GM18519 (cell line): ENCODE data around the gene HIVEP3.

Experiments used
- ATAC-seq: cut with Tn5 transposase; IDR thresholded peaks from one replicate; pipeline ENCODE4 v1.9.1; 2021; ENCODE audit warnings: mild to moderate bottlenecking, moderate library complexity; ENCODE audit not compliant: unreplicated experiment, low FRiP score

HIVEP3 gene

GRCh38 chr1:41661428-41662060, 257.2 kb downstream of the HIVEP3 start:
- ATAC-seq: peak; percentile 12

- no peak for ATAC-seq
Measured at GRCh38 chr1:41660570-41661427, 257.9 kb downstream of the HIVEP3 start.

DNA sequence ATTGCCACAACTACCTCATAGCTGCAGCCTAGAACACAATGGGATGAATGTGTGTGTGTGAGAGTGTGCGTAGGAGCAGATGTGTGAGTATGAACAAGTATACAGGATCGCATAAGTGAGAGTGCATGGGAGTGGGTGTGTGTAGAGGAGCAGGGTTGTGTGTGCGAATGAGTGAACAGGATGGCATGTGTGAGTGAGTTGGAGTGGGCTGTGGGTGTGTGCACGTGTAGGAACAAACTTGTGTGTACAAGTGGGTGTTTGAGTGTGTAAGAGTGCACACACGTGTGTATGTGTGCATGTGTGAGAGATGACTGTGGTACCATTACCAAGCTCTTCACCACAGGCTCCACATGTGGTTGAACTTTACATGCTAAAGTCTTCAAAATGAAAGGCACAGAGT, 258.8 kb downstream of the HIVEP3 start:
- ATAC-seq: no peak

- no peak for ATAC-seq
Measured at GRCh38 chr1:41659159-41659495, 259.6 kb downstream of the HIVEP3 start.

DNA sequence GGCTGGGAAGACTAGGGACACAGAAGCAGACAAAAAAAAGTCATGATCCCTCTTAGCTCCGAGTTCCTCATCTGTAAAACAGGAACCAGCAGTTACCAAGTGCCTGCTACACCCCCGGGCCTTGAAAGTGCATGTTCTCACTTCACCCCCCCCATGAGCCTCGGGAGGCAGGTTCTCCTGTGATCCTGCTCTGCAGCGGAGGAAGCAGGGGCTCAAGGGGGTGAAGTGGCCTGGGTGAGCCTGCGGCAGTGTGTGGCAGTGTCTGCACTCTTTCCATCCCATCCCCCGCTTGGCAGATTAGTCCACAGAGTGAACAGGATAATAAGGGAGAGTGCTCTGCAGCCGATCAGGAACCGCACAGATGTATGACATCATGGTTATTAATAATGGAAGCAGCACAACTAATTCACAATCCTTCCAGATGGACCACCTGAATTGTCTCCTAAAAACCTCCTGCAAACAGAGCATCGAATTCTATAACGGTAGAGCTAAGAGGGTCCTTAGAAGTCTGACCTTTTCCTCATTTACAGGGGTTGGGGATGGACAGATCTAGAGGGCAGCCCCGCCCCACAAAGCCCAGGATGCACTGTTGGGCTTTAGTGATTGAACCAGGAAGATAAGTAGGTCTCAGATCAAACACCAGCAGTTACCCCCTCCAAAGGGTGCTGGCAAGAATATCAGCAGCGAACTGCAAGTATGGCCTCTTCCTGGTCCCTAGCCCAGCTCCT, 260.1 kb downstream of the HIVEP3 start:
- ATAC-seq: no peak

DNA sequence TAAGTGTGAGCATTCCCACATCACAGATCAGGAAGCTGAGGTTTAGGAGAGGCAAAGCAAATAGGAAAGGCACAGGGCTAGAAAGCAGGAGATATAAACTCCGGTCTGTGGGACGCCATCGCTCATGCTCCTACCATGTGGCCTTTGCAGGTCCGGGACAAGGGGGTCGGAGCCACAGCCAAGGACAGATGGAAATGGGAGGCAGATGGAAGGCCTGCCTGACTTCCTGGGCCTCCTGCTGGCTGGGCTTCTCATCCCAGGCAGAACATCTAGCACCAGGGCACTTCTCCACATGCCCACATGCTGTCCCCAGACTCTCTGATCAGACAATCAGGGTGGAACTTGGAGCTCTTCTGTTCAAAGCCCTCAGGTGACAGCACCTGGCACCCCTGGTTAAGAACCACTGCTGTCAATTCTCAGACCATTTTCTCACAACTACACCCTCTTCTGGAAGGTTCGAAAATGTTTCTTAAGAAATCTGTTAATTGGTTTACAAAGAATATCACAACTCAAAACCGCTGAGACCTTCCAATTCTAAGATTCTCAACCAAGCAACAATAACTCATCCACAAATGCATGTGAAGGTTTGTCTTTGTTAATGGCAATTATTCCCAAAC, 260.9 kb downstream of the HIVEP3 start:
- ATAC-seq: no peak

GRCh38 chr1:41656825-41657500, 261.8 kb downstream of the HIVEP3 start:
- no peak for ATAC-seq

DNA sequence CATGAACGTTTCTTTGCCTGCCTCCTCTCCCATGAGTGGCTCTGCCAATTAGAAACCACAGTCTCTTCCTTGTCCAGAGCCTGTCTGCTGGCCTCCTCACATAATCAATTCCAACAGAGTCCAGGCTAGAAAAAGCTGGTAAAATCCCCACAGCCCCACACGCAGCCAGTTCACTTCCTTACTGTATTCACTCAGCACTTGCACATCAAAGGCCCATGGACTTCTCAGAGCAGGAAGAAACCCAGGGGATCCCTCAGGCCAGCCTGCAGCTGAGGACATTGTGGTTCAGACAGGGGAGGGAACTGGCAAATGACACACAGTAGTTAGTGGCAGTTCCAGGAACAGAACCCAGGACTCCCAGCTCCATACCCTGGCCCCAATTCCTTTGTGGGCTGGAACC, 262.7 kb downstream of the HIVEP3 start:
- ATAC-seq: no peak

DNA sequence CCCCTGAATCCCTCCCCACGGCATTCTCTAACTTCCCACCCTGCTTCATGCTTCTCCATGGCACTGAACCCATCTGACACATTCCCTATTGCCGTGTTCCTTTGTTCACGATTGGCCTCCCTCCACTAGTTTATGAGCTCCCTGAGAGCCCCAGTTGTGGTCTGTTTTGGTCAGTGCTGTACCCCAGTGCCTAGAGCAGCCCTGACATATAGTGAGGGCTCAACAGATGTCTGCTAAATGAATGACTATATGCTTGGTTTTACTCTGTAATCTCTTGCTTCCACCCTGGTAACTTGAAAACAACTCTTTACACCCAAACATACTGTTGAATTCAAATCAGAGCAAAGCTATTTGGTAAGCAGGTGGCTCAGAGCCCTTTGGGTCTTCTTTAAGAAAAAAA, 263.1 kb downstream of the HIVEP3 start:
- ATAC-seq: no peak

- ATAC-seq: no peak
Measured at GRCh38 chr1:41653574-41653973, 265.1 kb downstream of the HIVEP3 start.

DNA sequence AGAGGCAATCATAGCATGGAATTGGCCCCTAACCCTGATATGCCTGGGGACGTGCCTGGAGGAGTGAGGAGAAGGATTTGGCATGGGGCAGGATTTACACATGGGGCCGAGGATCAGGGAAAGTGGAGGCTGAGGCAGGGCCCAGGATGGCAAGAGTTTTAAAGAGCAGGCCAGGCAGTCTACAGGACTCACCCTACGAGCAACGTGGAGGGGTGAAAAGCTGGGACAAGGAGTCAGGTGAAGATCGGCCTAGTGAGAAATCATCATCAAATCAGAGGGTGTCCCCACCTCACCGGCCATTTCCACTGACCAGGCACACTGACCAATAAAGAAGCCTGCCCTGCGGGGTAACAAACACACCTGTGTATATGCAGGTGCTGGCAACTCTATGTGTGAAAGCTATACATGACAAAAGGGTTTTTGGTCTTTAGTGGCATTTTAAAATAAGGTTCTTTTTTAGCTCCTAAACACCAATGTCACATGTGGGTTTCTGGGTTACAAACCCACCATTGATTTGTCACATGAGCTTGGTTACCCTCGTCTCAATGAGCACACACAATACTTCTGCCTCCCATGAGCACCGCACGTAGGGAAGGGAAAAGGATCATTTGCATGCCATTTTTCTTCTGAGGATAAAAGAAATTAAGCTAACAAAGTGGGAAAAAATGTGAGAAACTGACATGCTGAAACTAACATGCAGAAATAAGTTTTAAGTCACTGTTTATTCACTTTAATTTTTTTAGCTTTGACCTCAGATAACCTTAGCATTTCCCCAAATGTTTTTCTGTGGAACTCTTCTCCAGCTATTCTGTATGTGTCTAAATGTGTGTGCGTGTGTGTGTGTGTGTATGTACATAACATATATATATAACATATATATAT, 266.1 kb downstream of the HIVEP3 start:
- no peak for ATAC-seq

- no peak for ATAC-seq
Measured at GRCh38 chr1:41650028-41650880, 268.5 kb downstream of the HIVEP3 start.

GRCh38 chr1:41649396-41650027, 269.2 kb downstream of the HIVEP3 start:
- ATAC-seq: no peak

DNA sequence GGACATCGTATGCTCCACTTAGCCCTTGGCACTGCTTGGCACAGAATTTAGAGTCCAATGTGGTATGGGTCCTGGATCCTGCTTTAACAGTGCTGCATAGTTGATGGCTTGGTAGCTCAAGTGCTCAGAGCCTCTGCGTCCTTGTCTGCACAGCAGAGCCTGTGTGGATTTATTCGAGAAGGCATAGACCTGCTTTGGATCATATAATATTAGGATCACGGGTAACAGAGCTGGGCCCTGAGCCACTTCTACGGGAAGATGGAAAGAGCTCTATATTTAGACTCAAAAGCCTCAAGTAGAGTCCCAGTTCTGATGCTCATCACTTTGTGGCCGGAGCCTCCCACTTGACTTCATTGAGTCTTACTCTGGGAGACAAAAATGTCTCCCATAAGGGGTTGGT, 269.9 kb downstream of the HIVEP3 start:
- no peak for ATAC-seq

- ATAC-seq: no peak
Measured at GRCh38 chr1:41648230-41648629, 270.5 kb downstream of the HIVEP3 start.

- ATAC-seq: no peak
Measured at GRCh38 chr1:41647221-41648135, 271.2 kb downstream of the HIVEP3 start.

GRCh38 chr1:41646186-41646585, 272.5 kb downstream of the HIVEP3 start:
- ATAC-seq: no peak
